HepG2 (cell line): ENCODE results near the gene PA2G4. TPM values are rescaled to one million over a fixed set of nuclear protein-coding genes. Genes with fewer than 3 reads are reported as not detected.

Experiments
- ATAC-seq: fragments of 200-7000 bp; cut with Tn5 transposase; 3 replicates; pipeline ENCODE4 v1.9.1; 2020; ENCODE audit warnings: mild to moderate bottlenecking, moderate library complexity
- BruUV-seq: library from RNA; stranded (reverse); fragments of 400-500 nt; replicated peaks from 2 replicates; lab custom pipeline; 2021; lab: Mats Ljungman, UMichigan
- CTCF ChIA-PET: fragments of 300-600 bp; formaldehyde crosslinking; extraction: SDS; loops from one replicate; lab custom pipeline; 2021; ENCODE audit warnings: low total read pairs, inconsistent platforms, low intra/inter-chr PET ratio; lab: Yijun Ruan, JAX
- POLR2A ChIA-PET: fragments of 350-600 bp; sonication (Branson Sonifier 250); formaldehyde crosslinking; loops from one replicate; lab custom pipeline; 2020; ENCODE audit warnings: antibody characterized with exemption, inconsistent platforms; lab: Yijun Ruan, JAX
- DNase-seq: peaks from one replicate; pipeline ENCODE4 v3.0.0-alpha.2; 2015; ENCODE audit warnings: low spot score
- FAIRE-seq: peaks from 3 replicates; lab custom pipeline; 2011; peaks lifted over from hg19 to GRCh38; lab: Jason Lieb, UNC
- H2AFZ ChIP-seq: one replicate; pipeline ENCODE4 v1.6.1; 2011; ENCODE audit warnings: low read length, inconsistent platforms
- H3K27ac ChIP-seq: fragments of 300-600 bp; 3 replicates; pipeline ENCODE4 v1.8.0; 2011; ENCODE audit warnings: mixed run types, mild to moderate bottlenecking, mixed read lengths, low read length, inconsistent platforms; ENCODE audit not compliant: insufficient read depth; ENCODE audit errors: extremely low read length
- H3K27me3 ChIP-seq, 2 experiments: fragments of 200-600 bp in 1 of 2; 2 replicates in 1 of 2; 3 replicates in 1 of 2; pipeline versions ENCODE4 v1.6.0 to v1.8.0; 2011; ENCODE audit warnings: low read length in 2 of 2, mild to moderate bottlenecking in 2 of 2, moderate library complexity in 2 of 2, inconsistent platforms in 1 of 2; ENCODE audit not compliant: insufficient read depth in 2 of 2, control insufficient read depth in 1 of 2
- H3K36me3 ChIP-seq, 2 experiments: fragments of 200-600 bp in 1 of 2; replicated peaks in 1 of 2; 2 replicates in 1 of 2; 3 replicates in 1 of 2; pipeline versions ENCODE4 v1.5.1 to v1.8.0; 2011; ENCODE audit warnings: low read length in 2 of 2, inconsistent platforms in 1 of 2; ENCODE audit not compliant: insufficient read depth in 2 of 2, control insufficient read depth in 1 of 2
- H3K4me1 ChIP-seq: 2 replicates; pipeline ENCODE4 v1.5.1; 2012; ENCODE audit warnings: low read length, inconsistent platforms; ENCODE audit not compliant: insufficient read depth
- H3K4me2 ChIP-seq: 2 replicates; pipeline ENCODE4 v1.6.0; 2011; ENCODE audit warnings: low read depth, low read length, inconsistent platforms
- H3K4me3 ChIP-seq, 3 experiments: fragments of 200-600 bp in 1 of 3; sonication (generic), shearing (Covaris generic) in 1 of 3; replicated peaks in 1 of 3; 2 replicates each; pipeline ENCODE4 v1.5.1; 2011 to 2016; ENCODE audit warnings: low read length in 3 of 3, inconsistent platforms in 2 of 3, low read depth in 2 of 3, mild to moderate bottlenecking in 2 of 3, control low read depth in 1 of 3, mixed read lengths in 1 of 3; ENCODE audit not compliant: insufficient read depth in 1 of 3
- H3K79me2 ChIP-seq: one replicate; pipeline ENCODE4 v1.6.1; 2011; ENCODE audit warnings: low read length, inconsistent platforms; ENCODE audit not compliant: insufficient read depth
- H3K9ac ChIP-seq: 2 replicates; pipeline ENCODE4 v1.6.0; 2011; ENCODE audit warnings: mild to moderate bottlenecking, low read depth, low read length, inconsistent platforms; ENCODE audit not compliant: insufficient read depth
- H3K9me3 ChIP-seq: 2 replicates; pipeline ENCODE4 v1.5.1; 2012; ENCODE audit warnings: mild to moderate bottlenecking, low read length
- H4K20me1 ChIP-seq: 2 replicates; pipeline ENCODE4 v1.6.0; 2011; ENCODE audit warnings: inconsistent platforms, mild to moderate bottlenecking, low read length, moderate library complexity; ENCODE audit not compliant: insufficient read depth
- KDM1A ChIP-seq: IDR thresholded peaks from 2 replicates; pipeline ENCODE4 v1.6.1; 2016; ENCODE audit warnings: missing compliant biosample characterization
- NFKBIZ ChIP-seq: IDR thresholded peaks from 2 replicates; pipeline ENCODE4 v1.6.1; 2018; ENCODE audit warnings: missing genetic modification reagents, missing compliant biosample characterization
- SMARCC2 ChIP-seq: fragments of 450-650 bp; IDR thresholded peaks from 2 replicates; pipeline ENCODE4 v1.6.1; 2017; ENCODE audit warnings: antibody characterized with exemption, mild to moderate bottlenecking
- SMYD3 ChIP-seq: sonication (generic); formaldehyde crosslinking; IDR thresholded peaks from 2 replicates; pipeline ENCODE4 v1.8.1; 2023; ENCODE audit warnings: mild to moderate bottlenecking, missing genetic modification reagents
- SOX5 ChIP-seq: IDR thresholded peaks from 2 replicates; pipeline ENCODE4 v1.6.1; 2016; ENCODE audit warnings: borderline replicate concordance
- TBX2 ChIP-seq: sonication (generic); formaldehyde crosslinking; IDR thresholded peaks from 2 replicates; pipeline ENCODE4 v1.5.0; 2020; ENCODE audit warnings: missing genetic modification reagents, mild to moderate bottlenecking, borderline replicate concordance
- ZNF253 ChIP-seq: sonication (generic); formaldehyde crosslinking; IDR thresholded peaks from 2 replicates; pipeline ENCODE4 v1.8.0; 2022; ENCODE audit warnings: mild to moderate bottlenecking, missing genetic modification reagents, borderline replicate concordance
- ZNF746 ChIP-seq: sonication (generic); formaldehyde crosslinking; IDR thresholded peaks from 2 replicates; pipeline ENCODE4 v1.8.0; 2022; ENCODE audit warnings: mild to moderate bottlenecking, missing genetic modification reagents
- WGBS: methylation state at CpG from one replicate; pipeline ENCODE4 v1.1.6; 2017; ENCODE audit warnings: low lambda C conversion rate; 5-methylcytosine and 5-hydroxymethylcytosine counted together
- in situ Hi-C: cut with HindIII; loops from 2 replicates; pipeline ENCODE4 v1.10.0; 2017; ENCODE audit warnings: low pct_unique_long_range_greater_than_20kb; ENCODE audit not compliant: extremely low pct_ligation_motif_present
- intact Hi-C: fragments of 100-400 bp; cut with micrococcal nuclease; formaldehyde crosslinking; loops from one replicate; pipeline ENCODE4 v1.10.0; 2022; ENCODE audit not compliant: unreplicated experiment
- polyA plus RNA-seq, 8 experiments: library from polyadenylated mRNA; depleted of rRNA in 3 of 8; stranded (reverse) in 7 of 8; unstranded in 1 of 8; fragments of >200 nt; fragmentation: Illumina TruSeq in 4 of 8; extraction: Trizol in 4 of 8; gene quantifications; 2 replicates each; pipeline versions ENCODE4 v1.2.1 to v1.2.3, GENCODE V29; 2011 to 2016; ENCODE audit warnings: low read depth in 4 of 8, missing spikeins in 1 of 8, mixed read lengths in 1 of 8; ENCODE audit not compliant: insufficient read depth in 1 of 8
- total RNA-seq, 5 experiments: library from RNA; depleted of rRNA; stranded (reverse); fragments of >200 nt; fragmentation: Illumina TruSeq; extraction: Trizol; gene quantifications; 2 replicates each; pipeline ENCODE4 v1.2.3, GENCODE V29; 2016; ENCODE audit warnings: low read depth in 1 of 5

Gene PA2G4
- total and polyA plus RNA-seq, 2 of the 13 experiments (the other 11 are each of a cell fraction or from before 2014, with no cell fraction given), result 147 to 240 TPM

DNA sequence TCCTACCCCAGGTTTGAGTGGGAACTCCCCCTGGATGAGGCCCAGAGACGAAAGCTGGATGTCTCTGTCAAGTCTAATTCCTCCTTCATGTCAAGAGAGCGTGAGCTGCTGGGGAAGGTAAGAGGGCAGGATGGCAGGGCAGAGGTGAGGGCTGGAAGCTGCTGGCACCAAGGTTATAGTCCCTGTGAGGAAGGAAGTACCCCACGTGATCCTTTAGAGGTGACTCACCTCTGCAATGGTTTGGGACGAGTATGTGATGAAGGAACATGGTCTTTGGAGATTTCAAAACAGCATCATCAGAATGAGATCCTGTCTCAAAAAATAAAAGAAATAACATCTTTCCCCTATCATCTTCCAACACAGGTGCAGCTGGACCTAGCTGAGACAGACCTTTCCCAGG, 38.9 kb downstream of the PA2G4 start:
- H3K9me3 ChIP-seq, result no peaks in the 10 kb centered on the region
- H3K27ac ChIP-seq, result no peak overlapping the region
- ChIA-PET POLR2A (interaction anchor here (2.6 kb wide), 1 partner anchor 15 kb away, joined by 14 read pairs; the partner anchor contains the start of gene ESYT1), CTCF (no interaction called here)
- no peaks in the 10 kb centered on the region for H3K79me2 ChIP-seq
- DNase-seq, result no peak
- H3K4me1 ChIP-seq, result no peaks in the 10 kb centered on the region
- ATAC-seq, result no peak
- peaks cover 15 to 61% of the 10 kb centered on the region in 2 experiments for H3K36me3 ChIP-seq
- H3K4me2 ChIP-seq, result no peak overlapping the region
- no peak for FAIRE-seq
- WGBS, result 96% methylated on average over 4 of the region's 4 CpGs
- H2AFZ ChIP-seq, result no peak overlapping the region
- H4K20me1 ChIP-seq, result no peaks in the 10 kb centered on the region
- H3K27me3 ChIP-seq, result no peaks in the 10 kb centered on the region
- in situ Hi-C loops, result no loop called here
- no TSS peak for BruUV-seq
- intact Hi-C loops, result no loop called here
- no peak overlapping the region for H3K9ac ChIP-seq
- no peak for TF ChIP-seq NFKBIZ (CRISPR knock-in tag)
- TF ChIP-seq SMARCC2, result no peak
- TF ChIP-seq, all 625 proteins: peak for 0
- no peak overlapping the region for H3K4me3 ChIP-seq

DNA sequence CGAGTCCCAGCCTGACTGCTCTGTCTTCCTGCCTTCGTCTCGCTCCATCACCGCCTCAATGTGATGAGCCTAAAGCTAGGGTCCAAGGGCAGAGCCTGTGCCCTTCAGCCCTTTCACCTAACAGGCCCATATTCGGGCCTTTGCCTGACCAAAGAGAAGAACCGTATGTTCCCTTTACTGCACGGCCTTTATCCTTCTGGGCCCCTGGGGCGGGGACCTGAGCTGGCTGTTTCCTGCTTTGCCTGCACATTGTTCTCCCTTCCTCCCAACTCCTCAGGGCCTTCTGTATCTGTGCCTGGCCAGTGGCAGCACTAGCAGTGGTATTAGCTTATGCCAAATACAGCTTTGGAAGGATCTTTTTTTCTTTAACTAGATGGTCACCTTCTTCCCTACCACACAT, 39.5 kb downstream of the PA2G4 start:
- TF ChIP-seq KDM1A (no peak), SOX5 (CRISPR knock-in tag) (no peak), ZNF746 (no peak), SMYD3 (no peak), TBX2 (no peak), ZNF253 (CRISPR knock-in tag) (no peak)
- Histone ChIP-seq H2AFZ (no peak overlapping the region), H3K9me3 (no peaks in the 10 kb centered on the region), H3K27ac (no peak overlapping the region), H3K27me3 (no peaks in the 10 kb centered on the region), H3K9ac (no peak overlapping the region), H3K4me3 (no peak overlapping the region), H3K4me1 (no peaks in the 10 kb centered on the region), H3K36me3 (peaks cover 15 to 55% of the 10 kb centered on the region in 2 experiments), H3K79me2 (no peaks in the 10 kb centered on the region), H4K20me1 (no peaks in the 10 kb centered on the region), H3K4me2 (no peak overlapping the region)
- intact Hi-C loops (no loop called here), in situ Hi-C loops (no loop called here)
- FAIRE-seq (no peak), DNase-seq (no peak), ATAC-seq (no peak)
- BruUV-seq, result no TSS peak
- WGBS, result 97% methylated on average over 8 of the region's 8 CpGs
- POLR2A ChIA-PET, result interaction anchor here (2.6 kb wide), 1 partner anchor 16 kb away, joined by 14 read pairs; the partner anchor contains the start of gene ESYT1
- CTCF ChIA-PET, result no interaction called here
